GM23248 (cell line): ENCODE results near the gene POP4.

Experiments
- EZH2 ChIP-seq: fragments of 200-600 bp; sonication (generic); IDR thresholded peaks from 2 replicates; pipeline ENCODE4 v1.6.1; 2018; ENCODE audit warnings: antibody characterized with exemption, mild to moderate bottlenecking; ENCODE audit not compliant: insufficient read depth, poor library complexity, severe bottlenecking
- EZH2phosphoT487 ChIP-seq: fragments of 200-600 bp; sonication (generic); IDR thresholded peaks from 2 replicates; pipeline ENCODE4 v1.6.1; 2018; ENCODE audit warnings: antibody characterized with exemption, moderate library complexity, mild to moderate bottlenecking, low read depth; ENCODE audit not compliant: insufficient read depth

DNA sequence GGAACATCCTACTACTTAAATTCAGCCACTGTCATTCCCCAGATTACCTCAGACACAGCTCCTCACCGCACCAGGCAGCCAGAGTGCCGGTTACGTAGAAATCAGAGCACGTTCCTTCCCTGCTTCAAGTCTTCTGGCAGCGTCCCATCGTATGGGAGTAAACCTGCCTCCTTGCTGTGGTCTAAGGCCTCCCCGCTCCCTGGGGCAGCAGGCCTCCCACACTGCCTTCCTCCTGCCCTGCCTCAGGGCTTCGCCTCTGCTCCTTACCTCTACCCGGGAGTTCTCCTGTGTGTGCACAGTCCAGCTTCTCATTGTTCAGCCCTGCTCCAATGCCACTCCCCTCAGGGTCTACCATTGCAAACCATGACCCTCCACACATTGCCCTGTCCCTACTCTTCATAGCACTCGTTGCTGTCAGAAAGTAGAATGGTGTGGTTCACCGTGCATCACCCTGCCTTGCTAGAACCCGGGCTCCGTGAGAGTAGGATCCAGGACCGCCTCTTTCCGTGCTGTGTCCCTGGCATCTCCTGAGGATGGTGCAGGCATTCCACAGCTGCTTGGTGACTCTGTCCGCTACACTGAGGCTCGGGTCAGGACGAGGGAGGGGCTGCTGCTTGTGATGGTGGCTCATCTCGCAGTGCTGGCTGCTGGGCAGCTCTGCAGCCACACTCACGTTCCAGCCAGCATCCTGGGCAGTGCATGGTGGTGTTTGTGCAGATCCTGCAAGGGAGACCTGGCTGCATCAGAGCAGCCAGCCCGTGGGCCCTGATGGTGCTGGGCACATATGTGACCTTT is 6.9 kb downstream of the POP4 start:
- TF ChIP-seq EZH2phosphoT487 (no peak), EZH2 (no peak)
